AG09309 (cell line): ENCODE data around the gene CASKIN1.

Experiments used
- DNase-seq: peaks from one replicate; pipeline ENCODE4 v3.0.0-alpha.2; 2010; ENCODE audit warnings: low read depth
- H3K4me3 ChIP-seq: 2 replicates; pipeline ENCODE4 v1.5.1; 2011; ENCODE audit warnings: mild to moderate bottlenecking, low read depth, low read length, moderate library complexity; ENCODE audit not compliant: control insufficient read depth
- TF ChIP-seq, protein P1 (sequence below): IDR thresholded peaks from 2 replicates; pipeline ENCODE4 v1.5.1; 2011; ENCODE audit warnings: mild to moderate bottlenecking, low read depth, low read length, inconsistent platforms; ENCODE audit not compliant: insufficient read depth, control insufficient read depth; ENCODE audit errors: missing control alignments

CASKIN1 gene

DNA sequence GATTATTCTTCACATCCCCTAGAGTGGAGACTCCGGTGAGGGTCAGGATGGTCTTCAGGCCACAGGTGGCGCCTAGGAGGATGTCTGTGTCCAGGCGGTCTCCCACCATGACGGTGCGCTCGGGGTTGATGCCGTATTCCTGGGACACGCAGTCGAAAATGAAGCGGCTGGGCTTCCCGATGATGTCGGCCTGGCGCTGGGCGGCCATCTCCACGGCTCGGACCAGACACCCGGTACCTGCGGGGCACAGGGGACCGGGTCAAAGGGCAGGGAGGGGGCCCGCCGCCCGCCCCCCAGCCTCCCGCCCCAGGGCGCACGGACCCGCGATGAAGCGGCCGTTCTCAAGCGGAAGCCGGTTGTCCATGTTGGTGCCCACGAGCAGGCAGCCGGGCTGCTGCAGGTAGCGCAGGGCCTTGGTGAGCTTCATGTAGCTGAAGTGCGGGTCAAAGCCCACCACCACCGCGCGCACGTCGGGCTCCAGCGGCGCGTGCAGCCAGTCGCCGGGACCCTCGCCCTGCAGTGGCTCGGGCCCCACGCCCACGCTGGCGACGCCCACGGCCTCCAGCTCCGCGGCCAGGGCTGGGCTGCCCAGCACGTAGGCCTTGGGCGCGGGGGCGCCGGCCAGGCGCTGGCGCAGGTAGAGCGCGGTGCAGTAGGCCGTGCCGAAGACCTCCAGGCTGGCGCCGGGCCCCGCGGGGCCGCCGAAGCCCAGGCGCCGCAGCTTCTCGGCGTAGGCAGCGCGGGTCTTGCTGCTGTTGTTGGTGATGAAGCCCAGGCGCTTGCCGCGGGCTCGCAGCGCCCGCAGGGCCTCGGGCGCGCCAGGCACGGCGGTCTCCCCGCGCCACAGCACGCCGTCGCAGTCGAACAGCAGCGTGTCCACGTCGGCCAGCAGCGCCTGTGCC, 17.7 kb upstream of the CASKIN1 start:
- H3K4me3 ChIP-seq: peak overlapping the region; percentile 56
- no peak for DNase-seq
- TF ChIP-seq, protein P1, sequence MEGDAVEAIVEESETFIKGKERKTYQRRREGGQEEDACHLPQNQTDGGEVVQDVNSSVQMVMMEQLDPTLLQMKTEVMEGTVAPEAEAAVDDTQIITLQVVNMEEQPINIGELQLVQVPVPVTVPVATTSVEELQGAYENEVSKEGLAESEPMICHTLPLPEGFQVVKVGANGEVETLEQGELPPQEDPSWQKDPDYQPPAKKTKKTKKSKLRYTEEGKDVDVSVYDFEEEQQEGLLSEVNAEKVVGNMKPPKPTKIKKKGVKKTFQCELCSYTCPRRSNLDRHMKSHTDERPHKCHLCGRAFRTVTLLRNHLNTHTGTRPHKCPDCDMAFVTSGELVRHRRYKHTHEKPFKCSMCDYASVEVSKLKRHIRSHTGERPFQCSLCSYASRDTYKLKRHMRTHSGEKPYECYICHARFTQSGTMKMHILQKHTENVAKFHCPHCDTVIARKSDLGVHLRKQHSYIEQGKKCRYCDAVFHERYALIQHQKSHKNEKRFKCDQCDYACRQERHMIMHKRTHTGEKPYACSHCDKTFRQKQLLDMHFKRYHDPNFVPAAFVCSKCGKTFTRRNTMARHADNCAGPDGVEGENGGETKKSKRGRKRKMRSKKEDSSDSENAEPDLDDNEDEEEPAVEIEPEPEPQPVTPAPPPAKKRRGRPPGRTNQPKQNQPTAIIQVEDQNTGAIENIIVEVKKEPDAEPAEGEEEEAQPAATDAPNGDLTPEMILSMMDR: no peak

DNA sequence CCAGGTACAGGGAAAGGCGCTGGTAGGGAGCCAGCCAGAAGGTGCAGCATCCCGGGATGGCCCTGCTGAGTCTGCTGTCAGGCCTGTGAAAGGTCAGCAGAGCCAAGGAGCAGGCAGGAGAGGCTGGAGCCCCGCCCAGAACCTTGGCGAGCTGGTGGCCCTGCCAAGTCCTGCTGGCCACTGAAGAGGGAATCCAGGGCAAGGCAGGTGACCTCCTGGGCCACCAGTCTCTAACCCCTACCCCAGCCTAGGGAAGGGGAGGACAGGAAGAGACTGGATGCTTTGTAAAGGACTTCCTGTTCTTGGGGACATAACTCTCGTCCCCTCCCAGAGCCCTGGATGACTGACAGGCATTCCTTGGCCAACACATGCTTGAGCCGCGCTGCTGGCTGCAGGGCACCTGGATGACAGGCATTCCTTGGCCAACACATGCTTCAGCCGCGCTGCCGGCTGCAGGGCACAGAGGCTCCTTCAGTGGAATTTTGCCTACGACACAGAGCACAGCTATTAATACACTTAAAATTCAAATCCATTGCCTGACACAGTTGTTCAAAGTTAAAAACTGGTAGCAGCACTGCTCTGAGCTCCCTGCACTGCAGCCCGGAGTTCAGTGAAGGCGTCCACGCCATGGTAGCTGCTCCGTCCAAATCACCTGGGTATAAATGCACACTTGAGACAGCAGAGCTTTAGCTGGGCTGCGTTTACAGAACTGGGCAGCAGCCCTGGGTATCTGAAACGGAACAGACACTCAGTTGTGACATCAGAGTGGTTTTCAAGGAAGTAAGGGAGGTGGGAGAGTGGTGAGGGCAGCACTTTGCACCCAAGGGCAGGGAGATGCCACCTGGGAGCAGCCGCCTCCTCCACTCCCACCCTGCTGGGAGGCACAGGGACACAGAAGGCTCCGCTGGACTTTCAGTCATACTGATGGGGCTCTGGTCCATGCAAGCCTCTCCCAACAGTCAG, 16.2 kb upstream of the CASKIN1 start:
- DNase-seq: no peak
- H3K4me3 ChIP-seq: peak overlapping the region; percentile 56
- TF ChIP-seq, protein P1: no peak

DNA sequence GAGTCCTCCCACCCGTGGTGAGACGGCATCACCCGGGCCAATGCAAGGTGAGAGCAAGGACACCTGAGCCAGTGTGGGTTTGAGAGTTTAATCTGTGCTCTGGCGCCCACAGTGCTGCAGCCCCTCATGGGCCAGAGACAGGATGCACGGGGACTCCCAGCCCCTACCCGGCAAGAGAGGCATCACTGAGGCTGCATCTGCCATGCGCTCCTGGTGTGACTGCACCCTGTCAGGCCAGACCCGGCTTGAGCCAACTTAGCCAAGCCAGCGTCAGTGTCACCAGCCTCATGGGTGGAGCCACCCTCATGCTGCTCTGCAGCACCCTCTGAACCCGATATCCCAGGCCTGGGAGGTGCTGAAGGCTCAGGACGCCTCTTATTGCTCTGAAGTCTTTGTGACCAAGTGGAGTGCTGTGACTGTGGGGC, 15.5 kb upstream of the CASKIN1 start:
- no peak overlapping the region for H3K4me3 ChIP-seq
- no peak for DNase-seq
- TF ChIP-seq, protein P1: no peak

DNA sequence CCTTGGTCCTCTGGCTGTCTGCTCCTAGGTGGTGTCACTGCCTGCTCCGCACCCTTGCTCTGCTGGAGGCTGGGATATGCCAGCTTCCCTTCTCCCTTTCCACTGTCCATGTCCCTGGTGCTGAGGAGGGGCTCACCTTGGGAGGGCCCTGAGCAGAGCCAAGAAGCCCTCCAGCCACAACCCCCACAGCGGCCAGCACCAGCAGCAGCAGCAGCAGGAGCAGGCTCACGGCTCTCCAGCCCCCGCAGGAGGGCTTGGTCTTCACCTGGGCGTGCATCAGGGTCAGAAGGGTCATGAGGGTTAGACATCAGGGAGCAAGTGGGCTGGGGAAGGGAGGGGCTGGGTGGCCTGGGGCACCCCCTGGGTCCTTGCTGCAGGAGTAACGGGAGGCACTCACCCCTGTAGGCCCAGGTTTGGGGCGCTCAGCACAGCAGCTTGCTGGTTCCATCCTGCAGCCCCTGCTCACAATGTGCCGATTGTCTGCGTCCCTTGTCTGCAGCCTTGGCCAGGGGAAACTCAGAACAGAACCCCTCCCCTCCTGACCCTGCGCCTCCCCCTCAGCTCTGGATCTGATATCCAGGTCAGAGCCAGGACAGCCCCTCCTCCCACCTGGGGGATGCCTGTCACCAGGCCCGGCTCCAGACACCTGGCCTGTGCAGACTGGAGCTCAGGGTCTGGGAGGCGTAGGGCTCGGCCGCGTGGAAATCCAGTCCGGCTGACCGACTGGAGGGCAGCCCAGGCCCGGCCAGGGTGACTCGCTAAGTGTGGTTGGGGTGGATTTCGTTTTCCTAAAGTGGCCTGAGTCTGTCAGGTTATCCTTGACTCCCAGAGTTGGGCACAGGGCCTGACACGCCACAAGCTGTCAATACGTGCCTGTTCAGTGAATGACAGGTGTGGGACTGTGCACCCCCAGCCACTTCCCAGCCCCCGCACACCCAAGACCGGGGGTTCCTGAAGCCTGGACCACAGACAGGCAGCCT, 14.3 kb upstream of the CASKIN1 start, which contains the start of gene BRICD5:
Gene BRICD5 (minus strand): TSS at position 478 of the 980 bp plus-strand sequence. CDS start 30 bp downstream, at position 448.
- TF ChIP-seq, protein P1: no peak
- no peak for DNase-seq
- H3K4me3 ChIP-seq: no peak within 1 kb of the TSS

DNA sequence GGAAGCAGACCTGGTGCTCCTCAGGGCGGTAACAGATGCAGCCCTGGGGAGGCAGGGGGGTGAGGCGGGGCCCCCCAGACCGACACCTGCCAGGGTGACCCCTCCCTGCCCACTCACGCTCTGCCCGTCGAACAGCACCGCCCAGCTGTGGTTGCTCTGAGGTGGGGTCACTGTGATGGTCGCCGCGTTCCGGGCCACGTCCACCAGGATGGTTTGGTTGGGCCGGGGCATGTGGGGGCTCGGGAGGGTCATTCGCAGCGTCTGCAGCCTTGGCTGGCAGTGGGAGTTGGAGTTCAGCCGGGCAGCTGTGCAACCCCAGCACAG, 13.6 kb upstream of the CASKIN1 start:
- H3K4me3 ChIP-seq: no peak overlapping the region
- TF ChIP-seq, protein P1: no peak
- no peak for DNase-seq
